H1 (cell line): ENCODE results near the gene ZFP36L1. TPM values are rescaled to one million over a fixed set of nuclear protein-coding genes. Genes with fewer than 3 reads are reported as not detected.

Source experiments
- KDM1A ChIP-seq: fragments of 200-600, 300-600 bp; sonication (generic); IDR thresholded peaks from 2 replicates; pipeline ENCODE4 v1.7.1; 2016; ENCODE audit warnings: mild to moderate bottlenecking, low read length, borderline replicate concordance
- MAFK ChIP-seq: IDR thresholded peaks from 2 replicates; pipeline ENCODE4 v1.6.1; 2012; ENCODE audit warnings: low read depth, mild to moderate bottlenecking, improper control_type of control experiment, low read length
- MAX ChIP-seq: IDR thresholded peaks from 2 replicates; pipeline ENCODE4 v1.6.1; 2012; ENCODE audit warnings: inconsistent platforms
- polyA plus RNA-seq, 7 experiments: library from polyadenylated mRNA; depleted of rRNA in 3 of 7; stranded (reverse) in 5 of 7; unstranded in 2 of 7; fragments of >200 nt in 5 of 7; fragments of 200-250 nt in 2 of 7; gene quantifications; 1 replicate in 5 of 7; 2 replicates in 1 of 7; 4 replicates in 1 of 7; pipeline versions ENCODE4 v1.2.1 to v1.2.3, GENCODE V29; 2011 to 2013; ENCODE audit warnings: missing spikeins in 2 of 7, mixed read lengths in 2 of 7
- total RNA-seq: library from RNA; stranded (reverse); fragmentation: NEBNext Ultra II Directional; extraction: Animal tissue kit (Norgen Biotek cat#: 25700); gene quantifications from 2 replicates; pipeline ENCODE4 v1.2.1, GENCODE V29; 2021

ZFP36L1 gene
- total and polyA plus RNA-seq, 2 of the 8 experiments (the other 6 are each of a cell fraction or from before 2014, with no cell fraction given) = 80.4 to 132 TPM

- TF ChIP-seq MAX (no peak; the same call in 1 of the 2 replicates), KDM1A (no peak), MAFK (no peak)
Measured at GRCh38 chr14:68785534-68786490, 7.1 kb downstream of the ZFP36L1 start (continued).
